HepG2 (cell line): ENCODE data around the gene DYDC2. TPM values are rescaled to one million over a fixed set of nuclear protein-coding genes. Genes with fewer than 3 reads are reported as not detected.

ENCODE experiments used
- AHR ChIP-seq: IDR thresholded peaks from 2 replicates; pipeline ENCODE4 v1.6.1; 2018; ENCODE audit warnings: missing genetic modification reagents, missing compliant biosample characterization
- CHD4 ChIP-seq: fragments of 200-600 bp; sonication (generic); IDR thresholded peaks from 2 replicates; pipeline ENCODE4 v1.7.0; 2017; ENCODE audit warnings: mild to moderate bottlenecking, low read length, borderline replicate concordance
- CREB3 ChIP-seq: sonication (generic); formaldehyde crosslinking; IDR thresholded peaks from 2 replicates; pipeline ENCODE4 v1.5.0; 2020; ENCODE audit warnings: missing genetic modification reagents
- ELF4 ChIP-seq: sonication (generic); formaldehyde crosslinking; IDR thresholded peaks from 2 replicates; pipeline ENCODE4 v1.5.0; 2020; ENCODE audit warnings: missing genetic modification reagents, mild to moderate bottlenecking, moderate library complexity, borderline replicate concordance
- GTF3A ChIP-seq: sonication (generic); formaldehyde crosslinking; conservative IDR thresholded peaks from 2 replicates; pipeline ENCODE4 v1.4.0; 2020; ENCODE audit warnings: mild to moderate bottlenecking, missing genetic modification reagents
- KLF9 ChIP-seq: IDR thresholded peaks from 2 replicates; pipeline ENCODE4 v1.6.1; 2016; ENCODE audit warnings: low read depth
- MAX ChIP-seq: IDR thresholded peaks from 2 replicates; pipeline ENCODE4 v1.6.1; 2012; ENCODE audit warnings: inconsistent platforms
- NCOA5 ChIP-seq: sonication (generic); formaldehyde crosslinking; IDR thresholded peaks from 2 replicates; pipeline ENCODE4 v1.4.0; 2020; ENCODE audit warnings: missing genetic modification reagents
- PHF21A ChIP-seq: sonication (generic); formaldehyde crosslinking; IDR thresholded peaks from 2 replicates; pipeline ENCODE4 v1.5.0; 2020; ENCODE audit warnings: mild to moderate bottlenecking, missing genetic modification reagents
- RCOR2 ChIP-seq: IDR thresholded peaks from 2 replicates; pipeline ENCODE4 v1.6.1; 2016; ENCODE audit warnings: missing biosample characterization, missing genetic modification reagents
- REPIN1 ChIP-seq: sonication (generic); formaldehyde crosslinking; IDR thresholded peaks from 2 replicates; pipeline ENCODE4 v1.8.0; 2022; ENCODE audit warnings: missing genetic modification reagents, low read depth, mild to moderate bottlenecking, borderline replicate concordance
- REST ChIP-seq, 2 experiments: IDR thresholded peaks; 2 replicates each; pipeline ENCODE4 v1.6.1; 2011 to 2012; ENCODE audit warnings: low read length in 2 of 2, borderline replicate concordance in 1 of 2, low read depth in 1 of 2, mild to moderate bottlenecking in 1 of 2, moderate library complexity in 1 of 2
- ZBTB39 ChIP-seq: sonication (generic); formaldehyde crosslinking; IDR thresholded peaks from 2 replicates; pipeline ENCODE4 v1.5.0; 2020; ENCODE audit warnings: missing genetic modification reagents
- ZNF24 ChIP-seq: fragments of 450-650 bp; IDR thresholded peaks from 2 replicates; pipeline ENCODE4 v1.6.1; 2017; ENCODE audit warnings: antibody characterized with exemption, mild to moderate bottlenecking
- ZNF292 ChIP-seq: sonication (generic); formaldehyde crosslinking; IDR thresholded peaks from 2 replicates; pipeline ENCODE4 v1.8.1; 2022; ENCODE audit warnings: mild to moderate bottlenecking, low read depth, missing genetic modification reagents, borderline replicate concordance
- ZNF33B ChIP-seq: sonication (generic); formaldehyde crosslinking; IDR thresholded peaks from 2 replicates; pipeline ENCODE4 v1.5.1; 2020; ENCODE audit warnings: mild to moderate bottlenecking, missing genetic modification reagents
- ZNF557 ChIP-seq: sonication (generic); formaldehyde crosslinking; IDR thresholded peaks from 2 replicates; pipeline ENCODE4 v1.4.0; 2020; ENCODE audit warnings: missing genetic modification reagents
- ZNF576 ChIP-seq: sonication (generic); formaldehyde crosslinking; IDR thresholded peaks from 2 replicates; pipeline ENCODE4 v1.4.0; 2020; ENCODE audit warnings: mild to moderate bottlenecking, missing genetic modification reagents
- ZNF615 ChIP-seq: sonication (generic); formaldehyde crosslinking; IDR thresholded peaks from 2 replicates; pipeline ENCODE4 v1.5.0; 2020; ENCODE audit warnings: mild to moderate bottlenecking, missing genetic modification reagents, borderline replicate concordance
- ZNF800 ChIP-seq: sonication (generic); formaldehyde crosslinking; IDR thresholded peaks from 2 replicates; pipeline ENCODE4 v1.4.0; 2020; ENCODE audit warnings: missing genetic modification reagents
- ZNF850 ChIP-seq: sonication (generic); formaldehyde crosslinking; conservative IDR thresholded peaks from 2 replicates; pipeline ENCODE4 v1.9.0; 2021; ENCODE audit warnings: mild to moderate bottlenecking, missing genetic modification reagents
- polyA plus RNA-seq, 8 experiments: library from polyadenylated mRNA; depleted of rRNA in 3 of 8; stranded (reverse) in 7 of 8; unstranded in 1 of 8; fragments of >200 nt; fragmentation: Illumina TruSeq in 4 of 8; extraction: Trizol in 4 of 8; gene quantifications; 2 replicates each; pipeline versions ENCODE4 v1.2.1 to v1.2.3, GENCODE V29; 2011 to 2016; ENCODE audit warnings: low read depth in 4 of 8, missing spikeins in 1 of 8, mixed read lengths in 1 of 8; ENCODE audit not compliant: insufficient read depth in 1 of 8
- total RNA-seq, 5 experiments: library from RNA; depleted of rRNA; stranded (reverse); fragments of >200 nt; fragmentation: Illumina TruSeq; extraction: Trizol; gene quantifications; 2 replicates each; pipeline ENCODE4 v1.2.3, GENCODE V29; 2016; ENCODE audit warnings: low read depth in 1 of 5

DYDC2 gene
- total and polyA plus RNA-seq, 2 of the 13 experiments (the other 11 are each of a cell fraction or from before 2014, with no cell fraction given) = 0.98 to 2.3 TPM

GRCh38 chr10:80411681-80412220, 55.2 kb downstream of the DYDC2 start (continued):
- TF ChIP-seq REST (IDR thresholded peaks at IDR 0.05; ENCODE audit: borderline replicate concordance in 1 of 2, low read depth in 1 of 2, low read length in 2 of 2) (no peak), ZBTB39 (CRISPR knock-in tag) (no peak), ZNF557 (CRISPR knock-in tag) (no peak), MAX (0 out of 2 replicates have a peak, but pooled peaks have one; percentile 0), REPIN1 (CRISPR knock-in tag) (no peak), ELF4 (no peak), AHR (no peak), RCOR2 (CRISPR knock-in tag) (0 out of 2 replicates have a peak, but pooled peaks have one; percentile 10), ZNF292 (CRISPR knock-in tag) (no peak), ZNF24 (no peak), ZNF850 (CRISPR knock-in tag) (no peak), ZNF800 (CRISPR knock-in tag) (no peak), CHD4 (no peak), ZNF615 (CRISPR knock-in tag) (no peak), NCOA5 (no peak), ZNF576 (CRISPR knock-in tag) (no peak), CREB3 (CRISPR knock-in tag) (no peak), PHF21A (CRISPR knock-in tag) (0 out of 2 replicates have a peak, but pooled peaks have one; percentile 42), GTF3A (no peak), KLF9 (no peak), ZNF33B (CRISPR knock-in tag) (no peak)
